NCI-H2227 (cell line): Measurements from ENCODE around the gene BLNK.
"Not testable (repeated sequence)": the region's sequence is repeated elsewhere in the genome, so short reads cannot be mapped to it uniquely, and the experiment has no call there.

Source experiments
- DNase-seq: peaks from one replicate; lab custom pipeline; 2025; ENCODE audit not compliant: unreplicated experiment; lab: John Stamatoyannopoulos, UW

The BLNK gene

GRCh38 chr10:96229568-96230030 is 41.8 kb downstream of the BLNK start:
- DNase-seq: peak; percentile 69

DNA sequence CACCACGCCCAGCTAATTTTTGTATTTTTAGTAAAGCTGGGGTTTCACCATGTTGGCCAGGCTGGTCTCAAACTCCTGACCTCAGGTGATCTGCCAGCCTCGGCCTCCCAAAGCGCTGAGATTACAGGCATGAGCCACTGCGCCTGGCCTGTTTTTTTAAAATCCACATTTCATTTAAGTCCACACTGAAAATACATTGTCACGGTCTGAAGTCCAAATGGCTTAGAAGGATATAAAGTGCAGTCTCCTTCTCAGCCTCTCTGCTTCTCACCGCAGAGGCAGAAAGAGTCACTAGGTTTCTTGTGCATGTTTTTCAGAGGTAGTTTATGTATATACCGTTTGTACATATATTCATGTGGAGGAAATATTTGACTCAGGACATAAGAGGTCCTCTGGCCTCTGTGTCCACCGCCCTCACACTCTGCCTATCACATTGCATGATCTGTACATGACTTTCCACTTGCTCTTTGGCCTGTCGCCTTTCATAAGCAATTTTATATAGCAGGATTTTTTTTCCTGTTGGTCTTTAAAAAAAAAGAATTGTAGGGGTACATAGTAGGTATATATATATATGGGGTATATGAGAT is 42.9 kb downstream of the BLNK start:
- DNase-seq: no peak

DNA sequence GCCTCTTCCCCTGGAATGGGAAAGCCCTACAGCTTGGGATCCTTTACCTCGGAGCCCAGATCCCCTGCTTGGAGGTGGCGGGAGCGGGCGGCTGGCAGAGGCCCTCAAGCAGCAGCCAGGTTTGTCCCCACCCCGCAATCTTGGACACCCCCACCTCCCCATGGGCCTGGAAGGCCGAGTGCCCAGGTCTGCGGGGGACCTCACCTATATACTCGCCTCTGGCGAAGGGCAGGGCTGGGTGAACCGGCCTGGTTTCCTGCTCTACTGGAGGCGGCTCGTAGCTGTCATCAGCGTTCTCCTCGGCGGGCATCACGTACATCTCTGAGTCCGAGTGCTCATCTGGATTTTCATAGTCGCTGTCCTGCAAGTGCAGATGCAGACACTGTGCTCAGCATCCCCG is 44.2 kb downstream of the BLNK start:
- no peak for DNase-seq

- DNase-seq: no peak
Observed at GRCh38 chr10:96225119-96225518, 46.2 kb downstream of the BLNK start.

DNA sequence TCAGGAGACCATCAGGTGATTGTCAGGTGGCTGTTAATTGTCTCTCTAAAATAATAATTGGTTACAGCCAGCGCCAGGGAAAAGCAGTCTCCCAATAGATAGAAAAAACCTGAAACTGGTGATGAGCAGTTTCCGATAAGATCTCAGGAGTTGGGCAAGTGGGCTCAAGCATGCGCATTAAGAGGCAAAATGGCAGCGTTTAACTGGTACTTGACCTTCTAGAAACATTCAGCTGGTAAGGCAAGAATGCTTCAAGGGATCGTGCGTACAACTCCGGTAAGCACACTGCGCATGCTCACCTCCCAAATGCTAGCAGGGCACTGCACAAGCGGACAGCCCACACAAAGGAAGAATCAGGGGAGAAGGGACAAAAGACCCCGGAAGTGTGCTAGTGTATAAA is 48.5 kb downstream of the BLNK start:
- peak; percentile 9 for DNase-seq

DNA sequence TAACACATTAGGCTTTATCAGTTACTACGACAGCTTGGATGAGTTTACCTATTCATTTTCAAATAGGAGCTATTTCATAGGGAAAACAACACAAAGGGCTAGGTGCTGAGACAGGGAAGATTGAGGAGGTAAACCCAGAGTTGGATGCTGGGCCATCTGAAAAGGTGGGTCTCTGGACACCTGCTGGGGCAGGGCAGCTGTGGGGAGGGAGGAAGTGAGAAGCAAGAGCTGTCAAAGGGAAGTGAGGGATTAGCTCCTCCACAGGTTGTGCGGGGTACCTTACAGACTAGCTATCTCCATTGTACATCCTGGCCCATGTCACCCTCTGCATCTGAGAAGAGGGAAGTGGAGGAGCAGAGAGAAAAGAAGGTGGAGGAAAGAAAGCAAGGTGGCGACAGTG is 48.9 kb downstream of the BLNK start:
- DNase-seq: no peak

DNA sequence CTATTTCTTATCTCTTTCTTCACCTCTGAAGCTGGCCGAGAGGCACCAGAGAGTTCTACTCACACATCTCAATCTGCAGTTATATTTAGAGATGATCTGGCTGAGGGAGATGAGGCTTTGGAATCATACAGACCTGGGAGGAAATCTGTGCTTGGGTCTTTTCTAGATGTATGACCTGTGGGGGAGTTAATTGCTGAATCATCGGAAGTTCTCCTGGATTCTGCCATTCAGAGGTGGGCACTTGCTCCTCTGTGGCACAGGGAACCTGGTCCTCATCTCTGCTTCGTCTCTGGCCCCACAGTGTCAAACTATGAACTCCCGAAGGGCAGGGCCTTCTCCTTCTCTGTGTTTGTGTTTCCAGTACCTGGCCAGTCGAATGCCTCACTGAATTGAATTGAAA is 52.5 kb downstream of the BLNK start:
- no peak for DNase-seq

DNA sequence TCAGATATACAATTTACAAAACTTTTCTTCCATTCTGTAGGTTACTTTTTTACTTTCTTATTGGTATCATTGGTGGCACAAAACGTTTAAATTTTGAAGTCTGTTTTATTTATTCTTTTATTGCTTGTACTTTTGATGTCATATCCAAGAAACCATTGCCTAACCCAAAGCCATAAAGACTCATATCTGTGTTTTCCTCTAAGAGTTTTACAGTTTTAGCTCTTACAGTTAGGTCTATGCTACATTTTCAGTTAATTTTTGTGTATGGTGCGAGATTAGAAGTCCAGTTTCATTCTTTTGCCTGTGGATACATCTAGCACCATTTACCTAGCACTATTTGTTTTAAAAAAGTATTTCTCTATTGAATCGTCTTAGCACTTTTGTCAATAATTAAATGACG is 53.7 kb downstream of the BLNK start:
- no peak for DNase-seq

- DNase-seq: no peak
Observed at GRCh38 chr10:96216775-96217174, 54.6 kb downstream of the BLNK start.

- DNase-seq: no peak
Observed at GRCh38 chr10:96212911-96213310, 58.5 kb downstream of the BLNK start.

- DNase-seq: no peak
Observed at GRCh38 chr10:96211764-96212163, 59.6 kb downstream of the BLNK start.

DNA sequence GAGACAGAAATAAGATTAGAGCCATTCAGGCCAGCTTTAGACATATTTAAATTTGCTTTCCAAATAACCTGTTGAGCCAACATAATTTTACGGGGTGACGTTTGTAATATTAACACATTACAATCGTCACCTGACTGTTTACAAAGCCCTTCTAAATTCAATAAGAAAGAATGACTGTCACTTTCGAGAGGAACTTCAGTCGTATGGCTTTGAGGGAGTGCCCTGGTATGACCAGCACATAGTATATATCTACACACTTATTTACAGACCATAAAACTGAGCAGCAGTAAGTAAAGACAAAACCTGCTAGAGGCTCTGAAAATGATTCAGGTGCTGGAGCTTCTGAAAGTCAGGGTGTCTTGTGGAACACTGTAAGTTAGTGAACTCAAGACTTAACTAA is 62.4 kb downstream of the BLNK start:
- no peak for DNase-seq

GRCh38 chr10:96208271-96208670 is 63.1 kb downstream of the BLNK start:
- no peak for DNase-seq

GRCh38 chr10:96205580-96205979 is 65.8 kb downstream of the BLNK start:
- no peak for DNase-seq

DNA sequence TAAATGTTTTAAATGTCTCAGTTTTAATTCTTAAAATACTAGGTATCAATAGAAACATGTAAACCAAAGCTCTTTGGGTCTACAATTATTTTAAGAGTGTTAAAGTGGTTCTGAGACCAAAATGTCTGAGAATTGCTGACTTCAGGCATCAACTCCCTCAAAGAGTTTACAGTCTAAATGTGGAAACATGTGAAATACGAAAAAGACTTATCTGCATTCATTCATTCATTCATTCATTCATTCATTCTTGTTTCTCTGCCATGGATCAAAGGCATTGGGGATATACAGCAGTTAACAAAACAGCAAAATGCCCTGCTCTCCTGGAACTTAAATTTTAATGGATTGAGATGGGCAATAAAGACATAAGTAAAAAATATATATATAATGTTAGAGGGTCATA is 69.8 kb downstream of the BLNK start:
- no peak for DNase-seq

GRCh38 chr10:96189505-96189904 is 81.9 kb downstream of the BLNK start:
- DNase-seq: not testable (repeated sequence)

- DNase-seq: no peak
Observed at GRCh38 chr10:96188916-96189315, 82.5 kb downstream of the BLNK start.

GRCh38 chr10:96188421-96188820 is 82.9 kb downstream of the BLNK start:
- no peak for DNase-seq

DNA sequence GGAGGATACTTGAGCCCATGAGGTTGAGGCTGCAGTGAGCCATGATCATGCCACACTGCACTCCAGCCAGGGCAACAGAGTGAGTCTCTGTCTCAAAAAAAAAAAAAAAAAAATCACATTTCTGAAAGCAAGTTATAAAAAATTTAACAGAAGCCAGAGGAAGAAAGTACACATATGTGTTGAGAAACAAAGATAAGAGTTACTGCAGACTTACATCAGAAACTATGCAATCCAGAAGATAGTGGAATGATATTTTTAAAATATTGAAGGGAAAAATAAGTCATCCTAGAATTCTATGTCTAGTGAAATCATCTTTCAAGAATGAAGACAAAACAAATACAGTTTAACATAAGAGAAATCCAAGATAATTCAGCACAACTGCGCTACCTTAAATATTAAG is 94.4 kb downstream of the BLNK start:
- DNase-seq: no peak

GRCh38 chr10:96172666-96173065 is 98.7 kb downstream of the BLNK start:
- DNase-seq: no peak

DNA sequence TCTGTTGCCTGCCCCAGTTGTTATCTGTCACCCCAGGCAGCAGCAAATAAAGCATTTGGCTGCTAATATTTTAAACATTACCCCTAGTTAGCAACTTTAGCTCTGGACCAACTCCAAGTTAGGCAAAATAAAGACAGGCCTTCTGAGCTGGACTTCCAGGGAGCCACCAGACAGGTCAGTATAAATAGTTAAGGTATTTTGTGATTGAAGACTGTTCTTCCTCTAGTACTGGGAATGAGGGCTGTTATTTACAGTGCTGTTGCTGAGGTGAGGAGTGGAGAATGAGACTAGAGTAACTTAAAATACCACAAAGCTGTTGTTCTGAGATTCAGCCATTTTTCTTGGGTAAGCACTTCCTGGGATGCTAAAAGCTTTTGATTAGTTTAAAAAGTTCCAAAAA is 101.1 kb downstream of the BLNK start:
- DNase-seq: no peak

DNA sequence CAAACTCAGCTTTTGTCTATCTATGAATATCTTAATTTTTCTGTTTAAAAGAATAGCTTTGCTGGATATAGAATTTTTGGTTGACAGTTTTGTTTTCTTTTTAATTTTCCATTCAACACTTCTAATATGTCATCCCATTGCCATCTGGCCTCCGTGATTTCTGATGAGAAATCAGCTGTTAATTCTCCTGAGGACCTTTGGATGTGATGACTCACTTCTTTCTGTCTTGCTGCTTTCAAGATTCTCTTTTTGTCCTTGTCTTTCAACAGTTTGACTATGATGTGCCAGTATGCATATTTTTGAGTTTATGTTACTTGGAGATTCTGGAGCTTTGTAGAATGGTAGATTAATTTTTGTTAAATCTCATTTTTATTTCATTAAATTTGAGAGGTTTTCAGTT is 102.8 kb downstream of the BLNK start:
- DNase-seq: no peak

GRCh38 chr10:96165726-96166125 is 105.6 kb downstream of the BLNK start:
- DNase-seq: no peak

- DNase-seq: no peak
Observed at GRCh38 chr10:96153070-96153469, 118.3 kb downstream of the BLNK start.
